GM12891 (cell line): ENCODE data around the gene TRPC4AP.

Experiments
- DNase-seq: peaks from one replicate; pipeline ENCODE4 v3.0.0; 2011; ENCODE audit warnings: low spot score; ENCODE audit not compliant: insufficient read length
- FAIRE-seq: peaks from 2 replicates; lab custom pipeline; 2011; peaks lifted over from hg19 to GRCh38; lab: Jason Lieb, UNC
- PAX5 ChIP-seq: IDR thresholded peaks from 2 replicates; pipeline ENCODE4 v1.6.1; 2011; ENCODE audit warnings: low read length, moderate library complexity, mild to moderate bottlenecking; ENCODE audit not compliant: insufficient read depth, severe bottlenecking
- POLR2A ChIP-seq: IDR thresholded peaks from 2 replicates; pipeline ENCODE4 v1.6.1; 2011; ENCODE audit warnings: low read depth, low read length, control low read depth
- POLR2AphosphoS5 ChIP-seq: IDR thresholded peaks from 2 replicates; pipeline ENCODE4 v1.6.1; 2011; ENCODE audit warnings: low read depth, low read length, control low read depth
- POU2F2 ChIP-seq: IDR thresholded peaks from 2 replicates; pipeline ENCODE4 v1.6.1; 2011; ENCODE audit warnings: low read depth, mild to moderate bottlenecking, control low read depth, low read length, moderate library complexity
- SPI1 ChIP-seq: IDR thresholded peaks from 2 replicates; pipeline ENCODE4 v1.6.1; 2011; ENCODE audit warnings: low read depth, low read length, control low read depth
- TAF1 ChIP-seq: IDR thresholded peaks from 2 replicates; pipeline ENCODE4 v1.6.1; 2011; ENCODE audit warnings: low read depth, low read length, control low read depth

TRPC4AP gene

GRCh38 chr20:35034145-35034544 lies 58.5 kb downstream of the TRPC4AP start:
- no peak for TF ChIP-seq SPI1
- no peak for TF ChIP-seq POU2F2
- TF ChIP-seq POLR2AphosphoS5 = no peak
- no peak for TF ChIP-seq POLR2A
- TF ChIP-seq PAX5 = no peak
- TF ChIP-seq TAF1 = no peak
- no peak for FAIRE-seq
- DNase-seq = no peak

GRCh38 chr20:35030136-35030535 lies 62.5 kb downstream of the TRPC4AP start:
- no peak for DNase-seq
- FAIRE-seq = no peak
- TF ChIP-seq PAX5 (no peak), POLR2A (no peak), POU2F2 (no peak), SPI1 (no peak), POLR2AphosphoS5 (no peak), TAF1 (no peak)

GRCh38 chr20:35027301-35027700 lies 65.3 kb downstream of the TRPC4AP start:
- FAIRE-seq (no peak), DNase-seq (no peak)
- TF ChIP-seq POU2F2 = no peak
- TF ChIP-seq SPI1 = no peak
- TF ChIP-seq PAX5 = no peak
- TF ChIP-seq TAF1 = no peak
- TF ChIP-seq POLR2AphosphoS5 = no peak
- no peak for TF ChIP-seq POLR2A

GRCh38 chr20:35025116-35025515 lies 67.5 kb downstream of the TRPC4AP start:
- DNase-seq (no peak), FAIRE-seq (no peak)
- TF ChIP-seq SPI1 (no peak), PAX5 (no peak), POLR2AphosphoS5 (no peak), POLR2A (no peak), POU2F2 (no peak), TAF1 (no peak)

- no peak for FAIRE-seq
- TF ChIP-seq SPI1 = no peak
- TF ChIP-seq POU2F2 = no peak
- no peak for TF ChIP-seq TAF1
- TF ChIP-seq PAX5 = no peak
- TF ChIP-seq POLR2A = no peak
- TF ChIP-seq POLR2AphosphoS5 = no peak
- DNase-seq = no peak
These were observed 69.0 kb downstream of the TRPC4AP start for GRCh38 chr20:35023624-35024023.

- no peak for TF ChIP-seq POU2F2
- TF ChIP-seq SPI1 = no peak
- no peak for TF ChIP-seq TAF1
- no peak for TF ChIP-seq PAX5
- no peak for TF ChIP-seq POLR2AphosphoS5
- TF ChIP-seq POLR2A = no peak
- FAIRE-seq (no peak), DNase-seq (no peak)
These were observed 70.8 kb downstream of the TRPC4AP start for GRCh38 chr20:35021831-35022230.

GRCh38 chr20:35021063-35021462 lies 71.5 kb downstream of the TRPC4AP start:
- TF ChIP-seq POLR2AphosphoS5 (no peak), POU2F2 (no peak), TAF1 (no peak), POLR2A (no peak), PAX5 (no peak), SPI1 (no peak)
- DNase-seq (no peak), FAIRE-seq (no peak)

- TF ChIP-seq SPI1 (no peak), TAF1 (no peak), POU2F2 (no peak), PAX5 (no peak), POLR2AphosphoS5 (no peak), POLR2A (no peak)
- no peak for FAIRE-seq
- no peak for DNase-seq
These were observed 72.3 kb downstream of the TRPC4AP start for GRCh38 chr20:35020108-35020928.

- FAIRE-seq = no peak
- TF ChIP-seq SPI1 = no peak
These were observed 73.8 kb downstream of the TRPC4AP start for GRCh38 chr20:35018590-35019371.

More at GRCh38 chr20:35018590-35019371, 73.8 kb downstream of the TRPC4AP start:
- DNase-seq = no peak
